NCI-H1092 (cell line): ENCODE measurements around the gene DCUN1D3.

Source experiments
- DNase-seq: peaks from one replicate; lab custom pipeline; 2025; lab: John Stamatoyannopoulos, UW

Gene DCUN1D3

GRCh38 chr16:20918486-20919239, 18.5 kb upstream of the DCUN1D3 start:
- DNase-seq: no peak

- no peak for DNase-seq
Measured at GRCh38 chr16:20916942-20917341, 16.8 kb upstream of the DCUN1D3 start.

- DNase-seq: no peak
Measured at GRCh38 chr16:20916289-20916688, 16.1 kb upstream of the DCUN1D3 start.

- DNase-seq: no peak
Measured at GRCh38 chr16:20911361-20911760, 11.2 kb upstream of the DCUN1D3 start.

GRCh38 chr16:20910781-20911321, 10.7 kb upstream of the DCUN1D3 start:
- no peak for DNase-seq

- DNase-seq: no peak
Measured at GRCh38 chr16:20906341-20907255, 6.4 kb upstream of the DCUN1D3 start.

GRCh38 chr16:20905576-20905975, 5.4 kb upstream of the DCUN1D3 start:
- DNase-seq: no peak

GRCh38 chr16:20904507-20905081, 4.4 kb upstream of the DCUN1D3 start:
- no peak for DNase-seq

GRCh38 chr16:20903899-20904506, 3.8 kb upstream of the DCUN1D3 start:
- no peak for DNase-seq

GRCh38 chr16:20903116-20903898, 3.1 kb upstream of the DCUN1D3 start:
- no peak for DNase-seq

- no peak for DNase-seq
Measured at GRCh38 chr16:20902426-20902825, 2.3 kb upstream of the DCUN1D3 start.

- DNase-seq: no peak
Measured at GRCh38 chr16:20901436-20902112, 1.4 kb upstream of the DCUN1D3 start.

GRCh38 chr16:20901068-20901435, 894 bp upstream of the DCUN1D3 start:
- DNase-seq: no peak

- no peak for DNase-seq
Measured at GRCh38 chr16:20899477-20900298, 470 bp downstream of the DCUN1D3 start.

GRCh38 chr16:20899071-20899470, 1.1 kb downstream of the DCUN1D3 start:
- DNase-seq: no peak

GRCh38 chr16:20897922-20898321, 2.2 kb downstream of the DCUN1D3 start:
- DNase-seq: no peak

- no peak for DNase-seq
Measured at GRCh38 chr16:20897253-20897897, 2.8 kb downstream of the DCUN1D3 start.

GRCh38 chr16:20894388-20894787, 5.8 kb downstream of the DCUN1D3 start:
- no peak for DNase-seq

GRCh38 chr16:20889625-20890275, 10.4 kb downstream of the DCUN1D3 start:
- no peak for DNase-seq
